Mucosa of stomach (tissue), 1 donor: ENCODE measurements around the gene GMDS.

Source experiments
- H3K27me3 ChIP-seq: one replicate; pipeline ENCODE4 v1.7.0; 2013; ENCODE audit warnings: mild to moderate bottlenecking, low read length; ENCODE audit not compliant: control insufficient read depth, insufficient read depth
- H3K36me3 ChIP-seq: one replicate; pipeline ENCODE4 v1.7.0; 2013; ENCODE audit warnings: low read length; ENCODE audit not compliant: control insufficient read depth, insufficient read depth
- H3K4me1 ChIP-seq: one replicate; pipeline ENCODE4 v1.7.0; 2013; ENCODE audit warnings: mild to moderate bottlenecking, low read length; ENCODE audit not compliant: control insufficient read depth, insufficient read depth
- H3K4me3 ChIP-seq: one replicate; pipeline ENCODE4 v1.7.0; 2013; ENCODE audit warnings: low read length
- H3K9ac ChIP-seq: one replicate; pipeline ENCODE4 v1.7.0; 2013; ENCODE audit warnings: mild to moderate bottlenecking, low read length, moderate library complexity
- H3K9me3 ChIP-seq: one replicate; pipeline ENCODE4 v1.7.0; 2013; ENCODE audit warnings: mild to moderate bottlenecking, low read length, moderate library complexity; ENCODE audit not compliant: control insufficient read depth
- donor health status: Pancreatic carcinoma.

GMDS gene

GRCh38 chr6:1906609-1907008, 338.8 kb downstream of the GMDS start:
- Histone ChIP-seq H3K27me3 (no peaks in the 10 kb centered on the region), H3K4me1 (no peaks in the 10 kb centered on the region), H3K36me3 (no peaks in the 10 kb centered on the region), H3K4me3 (no peak overlapping the region), H3K9ac (no peak overlapping the region), H3K9me3 (no peaks in the 10 kb centered on the region)

GRCh38 chr6:1906014-1906413, 339.4 kb downstream of the GMDS start:
- no peaks in the 10 kb centered on the region for H3K36me3 ChIP-seq
- no peaks in the 10 kb centered on the region for H3K9me3 ChIP-seq
- H3K27me3 ChIP-seq: no peaks in the 10 kb centered on the region
- no peak overlapping the region for H3K4me3 ChIP-seq
- no peaks in the 10 kb centered on the region for H3K4me1 ChIP-seq
- no peak overlapping the region for H3K9ac ChIP-seq

- Histone ChIP-seq H3K4me1 (peaks cover 2% of the 10 kb centered on the region), H3K9me3 (no peaks in the 10 kb centered on the region), H3K9ac (no peak overlapping the region), H3K36me3 (no peaks in the 10 kb centered on the region), H3K4me3 (no peak overlapping the region), H3K27me3 (no peaks in the 10 kb centered on the region)
Observed at GRCh38 chr6:1904898-1905297, 340.5 kb downstream of the GMDS start.

- H3K4me3 ChIP-seq: no peak overlapping the region
Observed at GRCh38 chr6:1904466-1904799, 341.0 kb downstream of the GMDS start.

GRCh38 chr6:1903780-1904465, 341.5 kb downstream of the GMDS start:
- Histone ChIP-seq H3K4me1 (peaks cover 10% of the 10 kb centered on the region), H3K36me3 (no peaks in the 10 kb centered on the region), H3K4me3 (no peak overlapping the region), H3K9me3 (no peaks in the 10 kb centered on the region), H3K27me3 (no peaks in the 10 kb centered on the region), H3K9ac (no peak overlapping the region)

More at GRCh38 chr6:1904466-1904799, 341.0 kb downstream of the GMDS start:
- Histone ChIP-seq H3K9me3 (no peaks in the 10 kb centered on the region), H3K27me3 (no peaks in the 10 kb centered on the region), H3K36me3 (no peaks in the 10 kb centered on the region), H3K9ac (no peak overlapping the region), H3K4me1 (peaks cover 7% of the 10 kb centered on the region)

- H3K4me1 ChIP-seq: peaks cover 15% of the 10 kb centered on the region
- no peak overlapping the region for H3K4me3 ChIP-seq
- no peaks in the 10 kb centered on the region for H3K36me3 ChIP-seq
- H3K27me3 ChIP-seq: no peaks in the 10 kb centered on the region
- H3K9me3 ChIP-seq: no peaks in the 10 kb centered on the region
- no peak overlapping the region for H3K9ac ChIP-seq
Observed at GRCh38 chr6:1901556-1901955, 343.8 kb downstream of the GMDS start.

- Histone ChIP-seq H3K27me3 (no peaks in the 10 kb centered on the region), H3K36me3 (no peaks in the 10 kb centered on the region), H3K9me3 (no peaks in the 10 kb centered on the region), H3K4me1 (peaks cover 42% of the 10 kb centered on the region), H3K4me3 (no peak overlapping the region), H3K9ac (no peak overlapping the region)
Observed at GRCh38 chr6:1896897-1897296, 348.5 kb downstream of the GMDS start.

GRCh38 chr6:1895721-1896120, 349.7 kb downstream of the GMDS start:
- Histone ChIP-seq H3K4me1 (peaks cover 42% of the 10 kb centered on the region), H3K4me3 (no peak overlapping the region), H3K27me3 (no peaks in the 10 kb centered on the region), H3K9ac (no peak overlapping the region), H3K36me3 (no peaks in the 10 kb centered on the region), H3K9me3 (no peaks in the 10 kb centered on the region)

- Histone ChIP-seq H3K36me3 (no peaks in the 10 kb centered on the region), H3K4me1 (peaks cover 40% of the 10 kb centered on the region), H3K9ac (no peak overlapping the region), H3K9me3 (no peaks in the 10 kb centered on the region), H3K27me3 (no peaks in the 10 kb centered on the region), H3K4me3 (no peak overlapping the region)
Observed at GRCh38 chr6:1894954-1895353, 350.5 kb downstream of the GMDS start.

- no peak overlapping the region for H3K9ac ChIP-seq
- H3K27me3 ChIP-seq: no peaks in the 10 kb centered on the region
- no peak overlapping the region for H3K4me3 ChIP-seq
- H3K4me1 ChIP-seq: peaks cover 32% of the 10 kb centered on the region
- no peaks in the 10 kb centered on the region for H3K9me3 ChIP-seq
- no peaks in the 10 kb centered on the region for H3K36me3 ChIP-seq
Observed at GRCh38 chr6:1893470-1894130, 351.8 kb downstream of the GMDS start.

GRCh38 chr6:1892716-1893115, 352.7 kb downstream of the GMDS start:
- Histone ChIP-seq H3K9me3 (no peaks in the 10 kb centered on the region), H3K9ac (no peak overlapping the region), H3K4me3 (no peak overlapping the region), H3K27me3 (no peaks in the 10 kb centered on the region), H3K4me1 (peaks cover 32% of the 10 kb centered on the region), H3K36me3 (no peaks in the 10 kb centered on the region)

- Histone ChIP-seq H3K27me3 (no peaks in the 10 kb centered on the region), H3K4me3 (no peak overlapping the region), H3K4me1 (peaks cover 20% of the 10 kb centered on the region), H3K9me3 (no peaks in the 10 kb centered on the region), H3K9ac (no peak overlapping the region), H3K36me3 (no peaks in the 10 kb centered on the region)
Observed at GRCh38 chr6:1890987-1891386, 354.4 kb downstream of the GMDS start.
